HG02759 (cell line): ENCODE measurements around the gene KRT4.

Experiments used
- ATAC-seq: cut with Tn5 transposase; IDR thresholded peaks from one replicate; pipeline ENCODE4 v1.9.1; 2021; ENCODE audit warnings: mild to moderate bottlenecking, moderate library complexity; ENCODE audit not compliant: unreplicated experiment

Gene KRT4

GRCh38 chr12:52794479-52795331 lies 19.2 kb downstream of the KRT4 start:
- ATAC-seq = no peak

- ATAC-seq = no peak
Observed at GRCh38 chr12:52792185-52793029, 21.5 kb downstream of the KRT4 start.

- ATAC-seq = no peak
Observed at GRCh38 chr12:52791271-52792184, 22.4 kb downstream of the KRT4 start.

- ATAC-seq = no peak
Observed at GRCh38 chr12:52790427-52791270, 23.3 kb downstream of the KRT4 start.

GRCh38 chr12:52789637-52790426 lies 24.1 kb downstream of the KRT4 start:
- ATAC-seq = no peak

- ATAC-seq = no peak
Observed at GRCh38 chr12:52788876-52789636, 24.9 kb downstream of the KRT4 start.

GRCh38 chr12:52788192-52788875 lies 25.6 kb downstream of the KRT4 start:
- ATAC-seq = no peak

- no peak for ATAC-seq
Observed at GRCh38 chr12:52787324-52788191, 26.4 kb downstream of the KRT4 start.

- ATAC-seq = no peak
Observed at GRCh38 chr12:52784909-52785308, 29.0 kb downstream of the KRT4 start.

GRCh38 chr12:52783563-52784316 lies 30.2 kb downstream of the KRT4 start:
- ATAC-seq = no peak

GRCh38 chr12:52782502-52782901 lies 31.4 kb downstream of the KRT4 start:
- no peak for ATAC-seq

- ATAC-seq = no peak
Observed at GRCh38 chr12:52781399-52782082, 32.4 kb downstream of the KRT4 start.

- no peak for ATAC-seq
Observed at GRCh38 chr12:52779914-52780313, 34.0 kb downstream of the KRT4 start.

GRCh38 chr12:52778833-52779232 lies 35.1 kb downstream of the KRT4 start:
- ATAC-seq = no peak

GRCh38 chr12:52777566-52777965 lies 36.4 kb downstream of the KRT4 start:
- ATAC-seq = no peak
